H1 (cell line): ENCODE measurements around the gene PHACTR1. TPM values are rescaled to one million over a fixed set of nuclear protein-coding genes. Genes with fewer than 3 reads are reported as not detected.

Source experiments
- CTCF ChIA-PET: fragments of 300-600 bp; sonication (Branson Sonifier 250); formaldehyde crosslinking; loops from one replicate; lab custom pipeline; 2021; ENCODE audit not compliant: partially characterized antibody; lab: Charles Lee
- POLR2A ChIA-PET: fragments of 300-600 bp; sonication (Branson Sonifier 250); formaldehyde crosslinking; loops from one replicate; lab custom pipeline; 2021; ENCODE audit warnings: inconsistent platforms; ENCODE audit not compliant: partially characterized antibody; lab: Charles Lee
- DNase-seq, 2 experiments: peaks; one replicate each; pipeline versions ENCODE4 v3.0.0 to v3.0.0-alpha.2; 2010 to 2022; ENCODE audit warnings: low spot score in 2 of 2, low read depth in 1 of 2, mixed read lengths in 1 of 2
- FAIRE-seq: peaks from 2 replicates; lab custom pipeline; 2011; peaks lifted over from hg19 to GRCh38; lab: Jason Lieb, UNC
- H2AFZ ChIP-seq: 2 replicates; pipeline ENCODE4 v1.8.1; 2012; ENCODE audit warnings: low read length, inconsistent platforms
- H2AK5ac ChIP-seq: 2 replicates; pipeline ENCODE4 v1.6.1; 2013; ENCODE audit warnings: low read depth, low read length
- H2BK120ac ChIP-seq: replicated peaks from 2 replicates; pipeline ENCODE3; 2013; ENCODE audit warnings: low read depth, low read length, inconsistent platforms
- H2BK12ac ChIP-seq: 2 replicates; pipeline ENCODE4 v1.6.1; 2013; ENCODE audit warnings: low read depth, low read length
- H2BK15ac ChIP-seq: 2 replicates; pipeline ENCODE4 v1.6.1; 2013; ENCODE audit warnings: low read length
- H2BK20ac ChIP-seq: 2 replicates; pipeline ENCODE4 v1.6.1; 2013; ENCODE audit warnings: low read length
- H2BK5ac ChIP-seq: 2 replicates; pipeline ENCODE4 v1.6.1; 2013; ENCODE audit warnings: low read depth, low read length
- H3K14ac ChIP-seq: 2 replicates; pipeline ENCODE4 v1.6.1; 2013; ENCODE audit warnings: inconsistent platforms; ENCODE audit not compliant: insufficient read length
- H3K18ac ChIP-seq: 2 replicates; pipeline ENCODE4 v1.6.1; 2013; ENCODE audit warnings: low read length; ENCODE audit errors: extremely low read depth
- H3K23ac ChIP-seq: 2 replicates; pipeline ENCODE4 v1.6.1; 2013; ENCODE audit warnings: inconsistent platforms; ENCODE audit not compliant: insufficient read length
- H3K23me2 ChIP-seq: 2 replicates; pipeline ENCODE4 v1.6.1; 2013; ENCODE audit warnings: low read depth, low read length
- H3K27ac ChIP-seq: 2 replicates; pipeline ENCODE4 v1.6.1; 2011; ENCODE audit warnings: low read depth, low read length, inconsistent platforms
- H3K27me3 ChIP-seq, 4 experiments: replicated peaks in 1 of 4; 1 replicate in 1 of 4; 2 replicates in 3 of 4; pipeline versions ENCODE4 v1.6.1 to v1.8.1; 2011 to 2013; ENCODE audit warnings: low read length in 3 of 4, mild to moderate bottlenecking in 3 of 4, inconsistent platforms in 2 of 4, mixed read lengths in 2 of 4, moderate library complexity in 1 of 4; ENCODE audit not compliant: control insufficient read depth in 3 of 4, insufficient read depth in 3 of 4; ENCODE audit errors: extremely low read depth in 1 of 4
- H3K36me3 ChIP-seq, 4 experiments: 2 replicates each; pipeline versions ENCODE4 v1.6.1 to v1.8.1; 2011 to 2013; ENCODE audit warnings: mild to moderate bottlenecking in 4 of 4, low read length in 3 of 4, moderate library complexity in 2 of 4, control low read depth in 1 of 4, inconsistent platforms in 1 of 4; ENCODE audit not compliant: insufficient read depth in 4 of 4, control insufficient read depth in 2 of 4
- H3K4ac ChIP-seq: replicated peaks from 2 replicates; pipeline ENCODE3; 2013; ENCODE audit warnings: low read length, low read depth, mixed read lengths, inconsistent platforms; ENCODE audit not compliant: insufficient read length
- H3K4me1 ChIP-seq, 4 experiments: replicated peaks in 1 of 4; 1 replicate in 1 of 4; 2 replicates in 3 of 4; pipeline versions ENCODE4 v1.6.1 to v1.8.1; 2011 to 2013; ENCODE audit warnings: low read length in 3 of 4, inconsistent platforms in 2 of 4, mixed read lengths in 1 of 4; ENCODE audit not compliant: insufficient read depth in 4 of 4, control insufficient read depth in 3 of 4
- H3K4me2 ChIP-seq, 2 experiments: 2 replicates each; pipeline versions ENCODE4 v1.6.1 to v1.8.1; 2011 to 2013; ENCODE audit warnings: low read depth in 2 of 2, low read length in 2 of 2, control low read depth in 1 of 2, inconsistent platforms in 1 of 2, mild to moderate bottlenecking in 1 of 2; ENCODE audit not compliant: insufficient read depth in 1 of 2
- H3K4me3 ChIP-seq, 4 experiments: fragments of 200-600, 300-600 bp in 1 of 4; sonication (generic), shearing (Covaris generic), sonication (Bioruptor Twin) in 1 of 4; 2 replicates each; pipeline versions ENCODE4 v1.5.1 to v1.8.1; 2011 to 2016; ENCODE audit warnings: low read length in 4 of 4, low read depth in 3 of 4, control low read depth in 2 of 4, inconsistent platforms in 2 of 4, mild to moderate bottlenecking in 2 of 4, mixed read lengths in 1 of 4, moderate library complexity in 1 of 4; ENCODE audit not compliant: insufficient read depth in 2 of 4; ENCODE audit errors: extremely low read depth in 1 of 4
- H3K56ac ChIP-seq: replicated peaks from 2 replicates; pipeline ENCODE3; 2013; ENCODE audit warnings: low read depth, mild to moderate bottlenecking, mixed read lengths, low read length, inconsistent platforms; ENCODE audit not compliant: insufficient read length
- H3K79me1 ChIP-seq: 2 replicates; pipeline ENCODE4 v1.6.1; 2013; ENCODE audit warnings: low read depth, low read length, control low read depth
- H3K79me2 ChIP-seq, 2 experiments: 2 replicates each; pipeline versions ENCODE4 v1.6.1 to v1.8.1; 2012 to 2013; ENCODE audit warnings: low read length in 2 of 2, mild to moderate bottlenecking in 2 of 2, inconsistent platforms in 1 of 2; ENCODE audit not compliant: insufficient read depth in 2 of 2, control insufficient read depth in 1 of 2
- H3K9ac ChIP-seq, 4 experiments: replicated peaks in 1 of 4; 1 replicate in 1 of 4; 2 replicates in 3 of 4; pipeline versions ENCODE4 v1.6.1 to v1.8.1; 2011 to 2013; ENCODE audit warnings: low read depth in 3 of 4, low read length in 3 of 4, control low read depth in 2 of 4, mild to moderate bottlenecking in 2 of 4, moderate library complexity in 2 of 4, inconsistent platforms in 1 of 4; ENCODE audit errors: extremely low read depth in 1 of 4
- H3K9me3 ChIP-seq, 2 experiments: 2 replicates each; pipeline versions ENCODE4 v1.6.1 to v1.8.1; 2012 to 2013; ENCODE audit warnings: mild to moderate bottlenecking in 2 of 2, moderate library complexity in 2 of 2, control low read depth in 1 of 2, inconsistent platforms in 1 of 2, low read depth in 1 of 2, low read length in 1 of 2, mixed read lengths in 1 of 2; ENCODE audit not compliant: insufficient read depth in 2 of 2
- H4K20me1 ChIP-seq, 2 experiments: replicated peaks in 1 of 2; 2 replicates each; pipeline versions ENCODE3 to v1.8.1; 2011 to 2013; ENCODE audit warnings: inconsistent platforms in 2 of 2, low read length in 2 of 2, mild to moderate bottlenecking in 1 of 2; ENCODE audit not compliant: insufficient read depth in 2 of 2, control insufficient read depth in 1 of 2
- H4K5ac ChIP-seq: 2 replicates; pipeline ENCODE4 v1.6.1; 2013; ENCODE audit warnings: low read length, low read depth, mixed read lengths, inconsistent platforms; ENCODE audit not compliant: insufficient read length
- H4K8ac ChIP-seq: 2 replicates; pipeline ENCODE4 v1.8.0; 2013; ENCODE audit warnings: mild to moderate bottlenecking, moderate library complexity, low read length, inconsistent platforms; ENCODE audit not compliant: insufficient read depth; ENCODE audit errors: extremely low read depth
- H4K91ac ChIP-seq: replicated peaks from 2 replicates; pipeline ENCODE3; 2013; ENCODE audit warnings: low read length, mixed read lengths, inconsistent platforms; ENCODE audit not compliant: insufficient read length
- GTF2F1 ChIP-seq: IDR thresholded peaks from 2 replicates; pipeline ENCODE4 v1.6.1; 2012; ENCODE audit warnings: low read depth, low read length, improper control_type of control experiment, borderline replicate concordance
- SIX5 ChIP-seq: IDR thresholded peaks from 2 replicates; pipeline ENCODE4 v1.6.1; 2011; ENCODE audit warnings: mild to moderate bottlenecking, low read depth, low read length
- SRF ChIP-seq: IDR thresholded peaks from 2 replicates; pipeline ENCODE4 v1.6.1; 2011; ENCODE audit warnings: mild to moderate bottlenecking, low read depth, low read length, moderate library complexity
- WGBS, 2 experiments: shearing (Covaris generic) in 1 of 2; methylation state at CpG; one replicate each; pipeline versions ENCODE4 v1.1.6 to v1.1.7; 2013 to 2015; ENCODE audit warnings: low lambda C conversion rate in 2 of 2, mixed read lengths in 2 of 2, inconsistent platforms in 1 of 2, low coverage in 1 of 2, missing lambda C conversion rate in 1 of 2; ENCODE audit not compliant: insufficient replicate concordance in 2 of 2, insufficient coverage in 1 of 2, insufficient read length in 1 of 2; ENCODE audit errors: extremely low coverage in 1 of 2, missing lambda C conversion rate in 1 of 2; 5-methylcytosine and 5-hydroxymethylcytosine counted together
- polyA plus RNA-seq, 7 experiments: library from polyadenylated mRNA; depleted of rRNA in 3 of 7; stranded (reverse) in 5 of 7; unstranded in 2 of 7; fragments of >200 nt in 5 of 7; fragments of 200-250 nt in 2 of 7; gene quantifications; 1 replicate in 5 of 7; 2 replicates in 1 of 7; 4 replicates in 1 of 7; pipeline versions ENCODE4 v1.2.1 to v1.2.3, GENCODE V29; 2011 to 2013; ENCODE audit warnings: missing spikeins in 2 of 7, mixed read lengths in 2 of 7
- total RNA-seq: library from RNA; stranded (reverse); fragmentation: NEBNext Ultra II Directional; extraction: Animal tissue kit (Norgen Biotek cat#: 25700); gene quantifications from 2 replicates; pipeline ENCODE4 v1.2.1, GENCODE V29; 2021

PHACTR1 gene
- total and polyA plus RNA-seq, 2 of the 8 experiments (the other 6 are each of a cell fraction or from before 2014, with no cell fraction given) = 3.9 to 17.1 TPM

GRCh38 chr6:13226071-13226470 is 509.5 kb downstream of the PHACTR1 start:
- no peak overlapping the region for H2BK15ac ChIP-seq
- no peak overlapping the region for H3K27ac ChIP-seq
- no peaks in the 10 kb centered on the region for H3K4me1 ChIP-seq
- H3K36me3 ChIP-seq = no peaks in the 10 kb centered on the region
- H3K27me3 ChIP-seq = no peaks in the 10 kb centered on the region
- no peak overlapping the region for H4K8ac ChIP-seq
- no peak overlapping the region for H3K4ac ChIP-seq
- no peak for FAIRE-seq
- H2BK5ac ChIP-seq = no peak overlapping the region
- no peak overlapping the region for H3K23ac ChIP-seq
- H3K79me1 ChIP-seq = no peaks in the 10 kb centered on the region; the same call in 1 of the 2 replicates
- DNase-seq = no peak
- H2AK5ac ChIP-seq = no peak overlapping the region
- H3K9ac ChIP-seq = no peak overlapping the region
- no peak overlapping the region for H3K4me3 ChIP-seq
- CTCF ChIA-PET = interaction anchor here (0.6 to 0.7 kb wide), 2 partner anchors 76 to 701 kb away, joined by 3 read pairs; no protein-coding TSS in a partner anchor
- H3K23me2 ChIP-seq = no peaks in the 10 kb centered on the region; the same call in 1 of the 2 replicates
- no peak overlapping the region for H4K91ac ChIP-seq
- H3K56ac ChIP-seq = no peak overlapping the region
- H2BK120ac ChIP-seq = no peak overlapping the region
- H4K20me1 ChIP-seq = no peaks in the 10 kb centered on the region
- H3K4me2 ChIP-seq = no peak overlapping the region
- H3K79me2 ChIP-seq = no peaks in the 10 kb centered on the region
- H2BK12ac ChIP-seq = no peak overlapping the region
- no peak overlapping the region for H4K5ac ChIP-seq
- 88% methylated on average over 2 of the region's 2 CpGs; no CpG with 5 or more reads in 1 of the 2 experiments for WGBS, 2 experiments
- TF ChIP-seq GTF2F1 = no peak
- no peak for TF ChIP-seq SIX5
- no peak for TF ChIP-seq SRF
- TF ChIP-seq, all 59 proteins: peak for 0
- POLR2A ChIA-PET = no interaction called here
- H3K9me3 ChIP-seq = no peaks in the 10 kb centered on the region
- no peak overlapping the region for H3K18ac ChIP-seq
- no peak overlapping the region for H3K14ac ChIP-seq
- no peak overlapping the region for H2BK20ac ChIP-seq
- no peak overlapping the region for H2AFZ ChIP-seq
